Skin of body (tissue), 2 donors: ENCODE measurements around the gene SYCP1. TPM values are rescaled to one million over a fixed set of nuclear protein-coding genes. Genes with fewer than 3 reads are reported as not detected.
"Not testable (repeated sequence)": the region's sequence is repeated elsewhere in the genome, so short reads cannot be mapped to it uniquely, and the experiment has no call there.

Experiments used
- DNase-seq: peaks from one replicate; lab custom pipeline; 2025; lab: John Stamatoyannopoulos, UW
- total RNA-seq: library from RNA; depleted of rRNA; stranded (reverse); fragments of >200 nt; gene quantifications from one replicate; pipeline ENCODE4 v1.2.3, GENCODE V29; 2014

Gene SYCP1
- total RNA-seq, 1 donor from 2014 or later: not detected

- no peak for DNase-seq
Measured at GRCh38 chr1:114959423-114959822, 104.8 kb downstream of the SYCP1 start.

GRCh38 chr1:114976891-114977290 lies 122.2 kb downstream of the SYCP1 start:
- DNase-seq: no peak

DNA sequence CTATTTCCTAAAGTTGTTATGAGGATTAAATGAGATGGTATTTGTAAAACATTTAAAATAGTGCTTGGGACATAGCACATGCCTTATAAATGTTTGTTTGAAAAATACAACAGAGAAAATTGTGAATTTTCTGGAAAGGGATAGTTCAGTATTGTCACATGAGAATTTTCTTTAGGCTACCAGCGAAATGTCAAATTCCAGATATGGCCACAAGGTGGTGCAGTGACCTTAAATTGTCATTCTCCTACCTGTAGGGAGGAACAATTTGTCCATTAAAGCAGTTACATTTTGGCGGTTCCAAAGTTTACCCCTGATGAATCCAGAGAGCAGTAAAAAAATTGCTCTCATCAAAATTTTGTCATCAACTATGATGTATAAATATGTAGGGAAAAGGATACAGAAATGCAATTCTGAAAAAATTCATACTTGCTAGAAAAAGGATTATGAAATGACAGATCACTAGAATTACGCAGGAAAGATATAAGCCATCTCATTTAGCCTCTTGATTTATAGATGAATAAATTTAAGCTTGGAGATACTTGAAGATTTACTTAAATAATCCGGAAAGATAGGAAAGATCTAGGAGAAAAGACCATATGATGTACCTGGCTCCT lies 124.7 kb downstream of the SYCP1 start:
- DNase-seq: peak; percentile 15

GRCh38 chr1:114982251-114982650 lies 127.6 kb downstream of the SYCP1 start:
- DNase-seq: no peak

DNA sequence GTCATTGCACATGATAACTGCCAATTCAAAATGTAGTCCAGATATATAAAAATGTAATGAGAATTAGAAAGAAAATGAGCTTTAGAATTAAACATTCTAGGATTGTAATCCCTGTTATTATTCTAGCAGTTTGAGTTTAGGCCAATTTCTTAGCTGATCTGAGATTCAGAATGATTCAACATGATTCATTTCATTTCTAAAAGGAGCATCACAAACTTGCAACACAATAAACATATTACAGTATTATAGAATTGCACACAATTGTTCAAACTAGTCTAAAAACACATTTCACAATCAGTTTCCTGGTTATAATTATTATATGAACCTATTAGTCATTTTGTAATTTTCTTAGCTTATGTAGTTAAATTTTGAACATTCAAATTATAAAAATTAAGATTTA lies 131.6 kb downstream of the SYCP1 start:
- DNase-seq: no peak

GRCh38 chr1:114988095-114988494 lies 133.4 kb downstream of the SYCP1 start:
- no peak for DNase-seq

- DNase-seq: no peak
Measured at GRCh38 chr1:114997510-114998289, 143.0 kb downstream of the SYCP1 start.

DNA sequence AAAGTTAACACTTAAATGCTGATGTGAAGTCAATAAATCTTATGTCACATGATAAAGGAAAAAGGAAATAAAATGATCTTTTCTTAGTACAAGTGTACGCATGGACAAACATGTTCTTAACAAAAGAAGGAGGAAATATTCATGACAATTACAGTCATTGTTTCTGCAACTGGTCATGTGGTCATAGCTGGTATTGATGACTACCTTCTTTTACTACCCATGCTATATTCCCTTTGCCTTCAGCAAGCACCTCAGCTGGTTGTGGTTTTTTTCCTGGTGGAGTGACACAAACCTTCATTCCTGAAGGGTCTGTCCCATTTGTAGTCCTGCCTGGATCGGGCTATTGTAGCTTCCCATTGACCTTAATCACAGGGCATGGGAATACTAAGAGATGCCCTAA lies 151.5 kb downstream of the SYCP1 start:
- DNase-seq: no peak

DNA sequence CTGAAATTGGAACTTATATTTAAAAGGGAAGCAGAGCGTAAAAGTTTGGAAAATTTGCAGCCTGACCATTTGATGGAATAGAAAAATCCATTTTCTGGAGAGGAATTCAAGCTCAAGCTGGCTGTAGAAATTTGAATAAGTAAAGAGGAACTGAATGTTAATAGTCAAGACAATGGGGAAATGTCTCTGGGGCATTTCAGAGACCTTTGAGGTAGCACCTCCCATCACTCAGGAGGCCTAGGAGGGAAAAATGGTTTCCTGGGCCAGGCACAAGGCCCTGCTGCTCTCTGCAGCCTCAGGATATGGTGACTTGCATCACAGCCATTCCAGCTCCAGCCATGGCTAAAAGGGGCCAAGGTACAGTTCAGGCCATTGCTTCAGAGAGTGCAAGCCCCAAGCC lies 157.3 kb downstream of the SYCP1 start:
- DNase-seq: no peak

DNA sequence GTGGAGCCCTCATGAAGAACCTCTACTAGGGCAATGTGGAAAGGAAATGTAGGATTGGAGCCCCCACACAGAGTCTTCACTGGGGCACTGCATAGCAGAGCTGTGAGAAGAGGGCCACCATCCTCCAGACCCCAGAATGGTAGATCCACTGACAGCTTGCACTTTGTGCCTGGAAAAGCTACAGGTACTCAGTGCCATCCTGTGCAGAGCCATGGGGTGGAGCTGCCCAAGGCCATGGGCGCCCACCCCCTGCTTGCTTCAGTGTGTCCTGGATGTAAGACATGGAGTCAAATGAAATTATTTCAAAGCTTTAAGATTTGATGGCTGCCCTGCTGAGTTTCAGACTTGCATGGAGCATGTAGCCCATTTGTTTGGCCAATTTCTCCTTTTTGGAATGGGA lies 157.8 kb downstream of the SYCP1 start:
- no peak for DNase-seq

DNA sequence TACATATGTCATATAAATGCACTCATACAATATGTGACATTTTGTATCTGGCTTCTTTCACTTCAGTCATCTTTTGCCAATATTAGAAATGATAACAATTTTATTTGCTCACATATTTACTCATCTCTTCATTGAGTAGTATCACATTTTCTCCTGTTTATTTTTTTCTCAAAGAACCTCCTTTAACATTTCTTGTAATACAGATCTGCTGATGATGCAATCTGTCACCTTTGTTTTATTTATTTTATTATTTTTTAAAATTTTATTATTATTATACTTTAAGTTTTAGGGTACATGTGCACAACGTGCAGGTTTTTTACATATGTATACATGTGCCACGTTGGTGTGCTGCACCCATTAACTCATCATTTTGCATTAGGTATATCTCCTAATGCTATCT lies 159.1 kb downstream of the SYCP1 start:
- DNase-seq: no peak

- DNase-seq: not testable (repeated sequence)
Measured at GRCh38 chr1:115019549-115019948, 164.9 kb downstream of the SYCP1 start.

GRCh38 chr1:115021145-115021544 lies 166.5 kb downstream of the SYCP1 start:
- no peak for DNase-seq

- DNase-seq: no peak
Measured at GRCh38 chr1:115023593-115023992, 168.9 kb downstream of the SYCP1 start.

DNA sequence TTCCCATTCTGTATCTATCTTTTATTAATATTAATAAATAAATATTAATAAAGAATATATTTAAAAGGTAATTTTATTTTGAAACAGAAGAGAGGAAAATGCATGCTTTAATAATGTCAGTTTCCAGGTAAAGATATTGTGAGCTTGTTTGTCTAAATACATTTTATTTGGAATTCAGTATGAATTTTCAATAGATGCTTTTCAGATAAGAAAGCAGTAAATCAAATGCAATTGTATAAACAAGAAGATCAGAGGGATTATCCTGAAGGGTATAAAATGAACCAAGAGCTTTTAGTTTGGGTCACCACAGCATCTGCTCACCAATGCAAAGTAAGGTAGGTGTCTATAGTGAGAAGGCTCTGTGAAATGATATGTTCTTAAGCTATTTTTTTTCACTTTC lies 174.9 kb downstream of the SYCP1 start, which contains the start of gene TSHB:
TSS of gene TSHB (plus strand) at position 301 of the 400 bp plus-strand sequence. CDS start 3,537 bp downstream, outside the sequence.
- DNase-seq: no peak

- no peak for DNase-seq
Measured at GRCh38 chr1:115031595-115031994, 176.9 kb downstream of the SYCP1 start.

- no peak for DNase-seq
Measured at GRCh38 chr1:115035652-115036051, 181.0 kb downstream of the SYCP1 start.

DNA sequence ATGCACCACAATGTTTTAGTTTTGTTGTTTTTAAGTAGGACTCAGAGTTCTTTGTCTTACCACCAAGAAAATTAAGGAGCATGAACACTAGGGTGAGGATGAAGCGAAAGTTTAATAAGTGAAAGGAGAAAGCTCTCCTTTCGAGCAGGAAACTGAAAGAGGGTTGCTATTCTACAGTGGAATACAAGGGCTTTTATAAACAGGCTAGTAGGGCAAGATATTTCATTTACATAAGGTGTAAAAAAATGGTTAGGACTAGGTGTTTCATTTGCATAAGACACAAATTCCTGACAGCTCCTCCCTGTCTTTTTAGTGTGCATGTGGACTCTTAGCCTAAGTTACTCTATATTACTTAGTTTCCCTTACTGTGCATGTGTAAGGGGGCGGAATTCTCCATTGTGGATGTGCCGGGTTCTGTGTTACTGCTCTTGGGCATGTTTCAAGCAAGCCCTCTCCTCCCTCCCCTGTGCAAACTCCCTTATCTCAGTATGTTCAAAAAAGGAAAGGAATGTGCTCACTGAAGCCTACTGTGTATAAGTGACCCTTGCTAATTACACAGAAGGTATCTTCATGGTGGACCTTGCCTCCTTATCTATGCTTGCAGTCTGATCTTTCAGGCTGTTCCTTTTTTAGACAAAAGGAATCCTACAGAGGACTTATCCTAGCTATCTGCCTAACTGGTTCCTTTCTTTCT lies 182.3 kb downstream of the SYCP1 start:
- DNase-seq: no peak

- DNase-seq: no peak
Measured at GRCh38 chr1:115040501-115040900, 185.8 kb downstream of the SYCP1 start.

DNA sequence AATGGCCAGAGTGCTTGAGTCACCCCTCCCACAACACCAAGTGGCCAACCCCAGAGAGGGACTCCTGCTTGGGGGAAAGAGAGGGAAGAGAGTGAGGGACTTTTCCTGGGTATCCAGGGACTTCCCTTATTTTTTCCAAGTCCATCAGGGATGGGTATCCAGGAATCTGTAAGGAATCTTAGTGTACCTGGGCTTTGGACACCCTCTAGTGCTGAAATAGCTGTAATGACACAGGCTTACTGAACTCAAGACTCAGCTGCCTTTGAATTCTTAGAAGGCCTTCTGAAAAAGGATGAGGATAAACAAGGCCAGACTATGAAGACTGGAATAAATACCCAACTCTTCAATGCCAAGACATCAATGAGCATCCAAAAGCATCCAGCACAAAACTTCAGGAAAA lies 187.0 kb downstream of the SYCP1 start:
- no peak for DNase-seq
